ENCODE measurements around the gene TARS3. TPM values are rescaled to one million over a fixed set of nuclear protein-coding genes. Genes with fewer than 3 reads are reported as not detected.
"Not testable (repeated sequence)": the region's sequence is repeated elsewhere in the genome, so short reads cannot be mapped to it uniquely, and the experiment has no call there.

The TARS3 gene
- total and polyA plus RNA-seq, 2 donors from 2014 or later, result 7.8 to 13.8 TPM

GRCh38 chr15:101657968-101658784, 66.1 kb downstream of the TARS3 start:
- peak in 1 of 5 donors; percentile 34 for DNase-seq
- H3K27me3 ChIP-seq (ENCODE audit: control insufficient read depth, insufficient read depth, low read length), result no peaks in the 10 kb centered on the region
- intact Hi-C loops (cut with DNase I), result no loop called here
- peaks cover 0 to 2% (median 0%) of the 10 kb centered on the region in 3 donors for H3K4me1 ChIP-seq (ENCODE audit: control insufficient read depth in 2 of 3, insufficient read depth in 2 of 3, low read depth in 1 of 3, low read length in 3 of 3)
- H3K36me3 ChIP-seq (ENCODE audit: control insufficient read depth in 2 of 3, insufficient read depth in 3 of 3, low read length in 3 of 3), result peaks cover 0 to 8% (median 0%) of the 10 kb centered on the region in 3 donors
- H3K4me3 ChIP-seq (ENCODE audit: low read length in 3 of 3), result no peak overlapping the region
- H3K27ac ChIP-seq (ENCODE audit: low read depth in 2 of 2, low read length in 2 of 2), result no peak overlapping the region
- no peak overlapping the region for H3K9ac ChIP-seq (ENCODE audit: low read length in 3 of 3)
- FAIRE-seq, result no peak
- H3K9me3 ChIP-seq (ENCODE audit: control insufficient read depth in 2 of 3, insufficient read depth in 1 of 3, low read length in 3 of 3), result no peaks in the 10 kb centered on the region
- TF ChIP-seq, protein P1, sequence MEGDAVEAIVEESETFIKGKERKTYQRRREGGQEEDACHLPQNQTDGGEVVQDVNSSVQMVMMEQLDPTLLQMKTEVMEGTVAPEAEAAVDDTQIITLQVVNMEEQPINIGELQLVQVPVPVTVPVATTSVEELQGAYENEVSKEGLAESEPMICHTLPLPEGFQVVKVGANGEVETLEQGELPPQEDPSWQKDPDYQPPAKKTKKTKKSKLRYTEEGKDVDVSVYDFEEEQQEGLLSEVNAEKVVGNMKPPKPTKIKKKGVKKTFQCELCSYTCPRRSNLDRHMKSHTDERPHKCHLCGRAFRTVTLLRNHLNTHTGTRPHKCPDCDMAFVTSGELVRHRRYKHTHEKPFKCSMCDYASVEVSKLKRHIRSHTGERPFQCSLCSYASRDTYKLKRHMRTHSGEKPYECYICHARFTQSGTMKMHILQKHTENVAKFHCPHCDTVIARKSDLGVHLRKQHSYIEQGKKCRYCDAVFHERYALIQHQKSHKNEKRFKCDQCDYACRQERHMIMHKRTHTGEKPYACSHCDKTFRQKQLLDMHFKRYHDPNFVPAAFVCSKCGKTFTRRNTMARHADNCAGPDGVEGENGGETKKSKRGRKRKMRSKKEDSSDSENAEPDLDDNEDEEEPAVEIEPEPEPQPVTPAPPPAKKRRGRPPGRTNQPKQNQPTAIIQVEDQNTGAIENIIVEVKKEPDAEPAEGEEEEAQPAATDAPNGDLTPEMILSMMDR (IDR thresholded peaks at IDR 0.05; ENCODE audit: borderline replicate concordance, extremely low read depth, insufficient read depth), result no peak

GRCh38 chr15:101657171-101657570, 67.1 kb downstream of the TARS3 start:
- no peaks in the 10 kb centered on the region for H3K27me3 ChIP-seq (ENCODE audit: control insufficient read depth, insufficient read depth, low read length)
- FAIRE-seq (no peak), DNase-seq (no peak)
- no peak overlapping the region for H3K9ac ChIP-seq (ENCODE audit: low read length in 3 of 3)
- H3K36me3 ChIP-seq (ENCODE audit: control insufficient read depth in 2 of 3, insufficient read depth in 3 of 3, low read length in 3 of 3), result peaks cover 0 to 8% (median 0%) of the 10 kb centered on the region in 3 donors
- H3K27ac ChIP-seq (ENCODE audit: low read depth in 2 of 2, low read length in 2 of 2), result no peak overlapping the region
- no peaks in the 10 kb centered on the region for H3K9me3 ChIP-seq (ENCODE audit: control insufficient read depth in 2 of 3, insufficient read depth in 1 of 3, low read length in 3 of 3)
- H3K4me3 ChIP-seq (ENCODE audit: low read length in 3 of 3), result no peak overlapping the region
- intact Hi-C loops (cut with DNase I), result no loop called here
- H3K4me1 ChIP-seq (ENCODE audit: control insufficient read depth in 2 of 3, insufficient read depth in 2 of 3, low read depth in 1 of 3, low read length in 3 of 3), result peaks cover 0 to 2% (median 0%) of the 10 kb centered on the region in 3 donors
- TF ChIP-seq, protein P1 (IDR thresholded peaks at IDR 0.05; ENCODE audit: borderline replicate concordance, extremely low read depth, insufficient read depth), result no peak

DNA sequence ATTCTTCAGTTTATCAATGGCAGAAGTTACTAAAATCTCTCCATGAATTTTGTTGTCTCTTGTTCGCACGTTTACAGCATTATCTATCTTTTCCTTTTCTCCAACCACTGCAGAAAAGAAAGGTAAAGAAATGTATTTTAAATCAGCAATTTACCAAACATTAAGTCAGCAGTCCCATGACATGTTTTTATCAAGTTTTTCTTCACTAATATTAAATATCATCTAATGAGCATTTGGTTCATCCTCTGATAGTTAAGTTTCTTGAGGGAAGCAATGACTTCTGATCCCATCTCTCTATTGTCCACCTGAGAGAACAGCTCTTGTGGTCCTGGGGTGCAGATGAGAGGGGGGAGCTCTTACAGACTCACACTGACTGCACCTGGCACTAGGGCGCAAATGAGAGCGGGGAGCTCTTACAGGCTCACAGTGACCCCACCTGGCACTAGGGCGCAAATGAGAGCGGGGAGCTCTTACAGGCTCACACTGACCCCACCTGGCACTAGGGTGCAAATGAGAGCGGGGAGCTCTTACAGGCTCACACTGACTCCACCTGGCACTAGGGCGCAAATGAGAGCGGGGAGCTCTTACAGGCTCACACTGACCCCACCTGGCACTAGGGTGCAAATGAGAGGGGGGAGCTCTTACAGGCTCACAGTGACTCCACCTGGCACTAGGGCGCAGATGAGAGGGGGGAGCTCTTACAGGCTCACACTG, 69.5 kb downstream of the TARS3 start:
- H3K9ac ChIP-seq (ENCODE audit: low read length in 3 of 3); H3K27me3 ChIP-seq (ENCODE audit: control insufficient read depth, insufficient read depth, low read length); intact Hi-C loops (cut with DNase I); H3K4me3 ChIP-seq (ENCODE audit: low read length in 3 of 3); FAIRE-seq; H3K9me3 ChIP-seq (ENCODE audit: control insufficient read depth in 2 of 3, insufficient read depth in 1 of 3, low read length in 3 of 3); H3K36me3 ChIP-seq (ENCODE audit: control insufficient read depth in 2 of 3, insufficient read depth in 3 of 3, low read length in 3 of 3); H3K27ac ChIP-seq (ENCODE audit: low read depth in 2 of 2, low read length in 2 of 2): not testable (repeated sequence)
- H3K4me1 ChIP-seq (ENCODE audit: control insufficient read depth in 2 of 3, insufficient read depth in 2 of 3, low read depth in 1 of 3, low read length in 3 of 3), result peaks cover 0 to 17% (median 5%) of the 10 kb centered on the region in 3 donors
- DNase-seq, result peak in 1 of 5 donors; percentile 23

GRCh38 chr15:101654171-101654570, 70.1 kb downstream of the TARS3 start:
- H3K9ac ChIP-seq (ENCODE audit: low read length in 3 of 3), result no peak overlapping the region
- no peaks in the 10 kb centered on the region for H3K27me3 ChIP-seq (ENCODE audit: control insufficient read depth, insufficient read depth, low read length)
- peaks cover 0 to 4% (median 0%) of the 10 kb centered on the region in 3 donors for H3K36me3 ChIP-seq (ENCODE audit: control insufficient read depth in 2 of 3, insufficient read depth in 3 of 3, low read length in 3 of 3)
- no peak overlapping the region for H3K4me3 ChIP-seq (ENCODE audit: low read length in 3 of 3)
- H3K4me1 ChIP-seq (ENCODE audit: control insufficient read depth in 2 of 3, insufficient read depth in 2 of 3, low read depth in 1 of 3, low read length in 3 of 3), result peaks cover 0 to 17% (median 5%) of the 10 kb centered on the region in 3 donors
- H3K27ac ChIP-seq (ENCODE audit: low read depth in 2 of 2, low read length in 2 of 2), result no peak overlapping the region
- intact Hi-C loops (cut with DNase I), result no loop called here
- H3K9me3 ChIP-seq (ENCODE audit: control insufficient read depth in 2 of 3, insufficient read depth in 1 of 3, low read length in 3 of 3), result no peaks in the 10 kb centered on the region
- FAIRE-seq (no peak), DNase-seq (no peak)
- TF ChIP-seq, protein P1 (IDR thresholded peaks at IDR 0.05; ENCODE audit: borderline replicate concordance, extremely low read depth, insufficient read depth), result no peak
